Measurements from ENCODE around the gene ABCA1.

ABCA1 gene, protein sequence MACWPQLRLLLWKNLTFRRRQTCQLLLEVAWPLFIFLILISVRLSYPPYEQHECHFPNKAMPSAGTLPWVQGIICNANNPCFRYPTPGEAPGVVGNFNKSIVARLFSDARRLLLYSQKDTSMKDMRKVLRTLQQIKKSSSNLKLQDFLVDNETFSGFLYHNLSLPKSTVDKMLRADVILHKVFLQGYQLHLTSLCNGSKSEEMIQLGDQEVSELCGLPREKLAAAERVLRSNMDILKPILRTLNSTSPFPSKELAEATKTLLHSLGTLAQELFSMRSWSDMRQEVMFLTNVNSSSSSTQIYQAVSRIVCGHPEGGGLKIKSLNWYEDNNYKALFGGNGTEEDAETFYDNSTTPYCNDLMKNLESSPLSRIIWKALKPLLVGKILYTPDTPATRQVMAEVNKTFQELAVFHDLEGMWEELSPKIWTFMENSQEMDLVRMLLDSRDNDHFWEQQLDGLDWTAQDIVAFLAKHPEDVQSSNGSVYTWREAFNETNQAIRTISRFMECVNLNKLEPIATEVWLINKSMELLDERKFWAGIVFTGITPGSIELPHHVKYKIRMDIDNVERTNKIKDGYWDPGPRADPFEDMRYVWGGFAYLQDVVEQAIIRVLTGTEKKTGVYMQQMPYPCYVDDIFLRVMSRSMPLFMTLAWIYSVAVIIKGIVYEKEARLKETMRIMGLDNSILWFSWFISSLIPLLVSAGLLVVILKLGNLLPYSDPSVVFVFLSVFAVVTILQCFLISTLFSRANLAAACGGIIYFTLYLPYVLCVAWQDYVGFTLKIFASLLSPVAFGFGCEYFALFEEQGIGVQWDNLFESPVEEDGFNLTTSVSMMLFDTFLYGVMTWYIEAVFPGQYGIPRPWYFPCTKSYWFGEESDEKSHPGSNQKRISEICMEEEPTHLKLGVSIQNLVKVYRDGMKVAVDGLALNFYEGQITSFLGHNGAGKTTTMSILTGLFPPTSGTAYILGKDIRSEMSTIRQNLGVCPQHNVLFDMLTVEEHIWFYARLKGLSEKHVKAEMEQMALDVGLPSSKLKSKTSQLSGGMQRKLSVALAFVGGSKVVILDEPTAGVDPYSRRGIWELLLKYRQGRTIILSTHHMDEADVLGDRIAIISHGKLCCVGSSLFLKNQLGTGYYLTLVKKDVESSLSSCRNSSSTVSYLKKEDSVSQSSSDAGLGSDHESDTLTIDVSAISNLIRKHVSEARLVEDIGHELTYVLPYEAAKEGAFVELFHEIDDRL (N-terminal part only)
- 295 to 1,095 (median 635) reads per million in 17 experiments for total RNA-seq

DNA sequence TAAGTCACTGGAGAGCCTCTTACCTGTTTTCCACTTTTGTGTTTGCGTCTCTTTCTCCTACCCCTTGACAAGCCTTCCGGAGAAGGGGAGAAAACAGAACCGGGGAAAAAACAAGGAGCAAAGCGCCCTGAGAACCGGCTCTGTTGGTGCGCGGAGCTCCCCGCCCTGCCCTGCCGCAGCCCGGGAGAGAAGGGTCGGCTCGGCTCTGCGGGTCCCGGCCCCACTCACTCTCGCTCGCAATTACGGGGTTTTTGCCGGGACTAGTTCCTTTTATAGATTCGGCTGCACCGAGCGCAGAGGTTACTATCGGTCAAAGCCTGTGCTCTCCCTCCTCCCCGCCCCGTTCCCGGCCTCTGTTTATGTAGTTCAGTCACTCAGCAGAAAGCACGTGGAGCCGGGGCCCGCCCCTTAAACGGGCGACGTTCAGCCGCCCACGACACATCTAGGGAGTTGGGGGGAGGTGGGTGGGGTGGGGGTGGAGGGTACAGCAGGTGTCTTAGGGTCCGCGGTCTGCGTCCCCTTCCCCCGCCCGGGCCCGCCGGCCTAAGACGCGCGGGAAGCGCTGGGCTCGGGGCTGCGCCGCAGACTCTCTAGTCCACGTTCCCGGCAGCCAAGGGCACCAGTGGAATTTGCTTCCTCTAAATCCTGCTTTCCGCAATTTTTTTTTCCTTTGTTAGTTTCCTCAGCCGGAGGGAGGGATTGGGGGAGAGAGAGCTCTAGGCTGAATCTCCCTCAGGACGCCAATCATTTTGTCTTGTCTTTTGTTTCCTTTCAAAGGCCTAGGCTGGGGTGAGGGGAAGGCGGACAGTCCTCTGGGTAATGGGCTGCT, at the start of gene ABCA1:
Gene ABCA1 (minus strand): TSS at position 244 of the 829 bp plus-strand sequence. CDS start 24,476 bp downstream, outside the sequence.
- DNase-seq = peak; percentile 95 to 96 (median 95)

DNA sequence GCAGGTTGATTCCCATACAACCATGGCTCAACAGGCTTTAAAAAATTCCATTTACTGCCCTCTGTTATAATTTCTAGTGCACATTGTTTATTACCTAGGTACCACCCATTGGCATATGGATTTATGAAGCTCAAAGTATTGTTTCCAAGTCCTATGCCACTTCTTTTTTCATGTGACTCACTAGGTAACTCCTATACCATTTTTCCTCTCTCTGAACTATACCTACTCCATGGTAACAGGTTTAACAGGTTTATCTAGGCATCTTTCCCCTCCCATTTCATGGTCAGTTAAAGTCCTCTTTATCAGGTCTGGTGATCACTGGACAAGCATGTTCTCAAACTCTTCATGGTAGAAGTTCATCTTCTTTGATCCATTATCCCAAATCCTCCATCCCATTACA, 49.6 kb upstream of the ABCA1 start:
- DNase-seq = no peak

DNA sequence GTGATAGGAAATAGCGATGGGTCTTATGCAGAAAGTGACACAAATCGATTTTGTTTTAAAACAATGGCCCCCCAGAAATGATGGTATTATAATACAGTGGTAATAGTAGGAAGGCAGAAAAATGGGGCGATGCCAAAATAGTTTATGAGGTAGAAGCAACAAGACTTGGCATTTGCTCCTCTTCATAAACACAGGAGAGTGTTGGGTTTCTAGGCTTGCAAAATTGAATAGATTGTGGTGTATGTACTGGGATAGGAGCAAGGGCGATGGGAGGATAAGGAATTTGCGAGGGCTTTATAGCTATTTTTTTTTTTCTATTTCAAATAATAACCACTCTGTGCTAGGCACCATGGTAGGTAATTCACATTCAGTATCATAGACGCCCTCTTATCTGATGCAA, 49.2 kb upstream of the ABCA1 start:
- DNase-seq = no peak

DNA sequence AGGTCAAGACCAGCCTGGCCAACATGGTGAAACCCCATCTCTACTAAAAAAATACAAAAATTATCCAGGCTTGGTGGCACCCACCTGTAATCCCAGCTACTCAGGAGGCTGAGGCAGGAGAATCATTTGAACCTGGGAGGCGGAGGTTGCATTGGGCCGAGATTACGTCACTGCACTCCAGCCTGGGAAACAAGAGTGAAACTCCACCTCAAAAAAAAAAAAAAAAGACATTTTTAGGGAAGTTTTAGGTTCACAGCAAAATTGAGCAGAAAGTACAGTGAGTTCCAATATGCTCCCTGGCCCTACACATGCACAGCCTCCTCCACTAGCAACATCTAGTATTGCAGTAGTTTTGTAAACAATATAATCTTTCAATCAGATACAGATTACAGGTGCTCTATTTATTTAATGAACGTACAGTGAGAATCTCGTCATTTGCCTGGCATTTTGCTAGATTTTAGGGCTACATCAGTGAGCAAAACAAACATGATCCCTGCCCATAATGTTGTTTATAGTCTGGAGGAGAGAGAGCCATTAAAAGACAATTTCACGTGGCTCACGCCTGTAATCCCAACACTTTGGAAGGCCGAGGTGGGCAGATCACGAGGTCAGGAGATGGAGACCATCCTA, 48.1 kb upstream of the ABCA1 start:
- DNase-seq = peak in 2 of 4 experiments; percentile 50

DNA sequence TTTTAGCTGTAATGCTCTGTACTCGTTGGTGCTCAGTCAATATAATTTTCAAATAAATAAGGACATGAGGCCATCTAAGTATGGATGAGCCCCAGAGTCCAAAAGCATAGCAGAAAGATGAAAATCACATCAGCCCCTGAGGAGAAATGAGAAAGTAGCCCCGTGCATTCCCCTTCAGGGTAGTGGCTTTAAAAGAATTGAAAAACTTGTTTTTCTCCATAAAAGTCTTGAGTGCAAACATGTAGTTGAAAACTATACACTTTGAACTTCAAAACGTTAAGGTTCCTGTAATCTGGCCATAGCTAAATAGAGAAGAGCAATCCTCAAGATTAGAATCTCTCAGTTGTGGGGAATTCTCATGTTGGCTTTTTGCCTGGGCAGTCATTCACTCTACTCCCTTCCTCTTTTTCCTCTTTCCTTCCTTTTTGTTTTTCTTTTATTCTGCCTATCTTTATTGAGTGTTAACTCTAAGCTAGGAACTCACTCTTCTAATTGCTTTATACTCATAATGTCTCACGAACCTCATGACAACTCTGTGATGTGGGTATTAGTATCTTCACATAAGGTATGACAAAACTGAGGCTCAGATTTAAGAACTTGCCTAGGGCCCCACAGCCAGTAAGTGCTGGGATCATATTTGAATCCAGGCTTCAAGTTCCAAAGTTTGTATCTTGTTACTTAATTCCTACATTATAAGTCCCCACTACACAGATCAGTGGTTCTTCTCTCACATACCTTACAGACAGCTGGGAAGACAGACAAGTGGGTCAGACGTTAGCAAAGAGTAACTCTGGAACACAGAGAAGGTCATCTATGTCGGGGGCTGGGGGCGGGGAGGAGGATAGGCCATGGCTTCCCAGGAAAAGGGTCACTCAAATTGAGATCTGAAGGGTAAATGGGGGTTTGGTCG, 46.4 kb upstream of the ABCA1 start:
- DNase-seq = peak in 2 of 4 experiments; percentile 38 to 39

DNA sequence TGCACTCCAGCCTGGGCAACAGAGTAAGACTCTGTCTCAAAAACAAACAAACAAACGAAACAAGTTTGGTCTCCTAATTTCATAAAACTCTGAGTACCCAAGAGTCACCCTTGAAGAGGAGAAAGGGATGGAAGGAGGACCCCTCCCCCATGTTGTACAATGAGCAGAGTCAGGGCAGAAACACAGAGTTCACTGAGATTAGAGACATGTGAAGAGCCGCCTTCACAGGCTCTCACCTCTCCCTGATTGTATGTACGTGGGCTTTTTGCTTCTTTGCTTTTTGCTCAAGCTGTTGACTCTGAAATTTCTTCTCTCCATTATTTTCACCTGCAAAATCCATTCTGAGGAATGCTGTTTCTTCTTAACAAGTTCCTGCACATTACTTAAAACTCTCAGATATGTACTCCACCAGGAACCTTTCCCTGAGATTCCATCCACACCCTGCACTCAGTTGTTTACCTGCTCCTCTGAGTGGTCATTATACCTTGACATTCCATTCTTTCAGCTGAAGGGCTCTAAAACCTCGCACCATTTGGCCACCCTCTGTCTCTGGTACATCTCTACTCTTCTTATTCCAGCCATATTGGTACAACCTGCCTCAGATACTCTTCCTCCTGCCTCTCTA, 44.4 kb upstream of the ABCA1 start:
- DNase-seq = no peak

DNA sequence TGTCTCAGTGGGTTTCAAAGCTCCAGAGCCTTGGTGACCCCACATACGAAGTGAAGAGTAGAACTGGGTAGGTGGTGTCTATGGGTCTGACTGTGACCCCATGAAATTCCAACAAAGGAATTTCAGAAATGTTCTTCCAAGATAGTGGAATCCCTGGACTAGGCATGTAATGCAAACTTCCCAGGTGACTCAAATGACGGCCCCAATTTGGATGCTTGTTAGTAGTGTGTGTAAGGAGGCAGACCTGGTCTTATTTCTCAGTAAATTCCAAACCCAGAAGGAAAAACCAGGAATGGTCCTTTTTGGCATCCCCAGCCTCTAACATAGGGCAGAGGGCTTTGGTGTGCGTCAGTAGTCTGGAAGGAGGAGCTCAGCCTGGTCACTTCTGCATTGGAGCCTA, 43.6 kb upstream of the ABCA1 start:
- no peak for DNase-seq

DNA sequence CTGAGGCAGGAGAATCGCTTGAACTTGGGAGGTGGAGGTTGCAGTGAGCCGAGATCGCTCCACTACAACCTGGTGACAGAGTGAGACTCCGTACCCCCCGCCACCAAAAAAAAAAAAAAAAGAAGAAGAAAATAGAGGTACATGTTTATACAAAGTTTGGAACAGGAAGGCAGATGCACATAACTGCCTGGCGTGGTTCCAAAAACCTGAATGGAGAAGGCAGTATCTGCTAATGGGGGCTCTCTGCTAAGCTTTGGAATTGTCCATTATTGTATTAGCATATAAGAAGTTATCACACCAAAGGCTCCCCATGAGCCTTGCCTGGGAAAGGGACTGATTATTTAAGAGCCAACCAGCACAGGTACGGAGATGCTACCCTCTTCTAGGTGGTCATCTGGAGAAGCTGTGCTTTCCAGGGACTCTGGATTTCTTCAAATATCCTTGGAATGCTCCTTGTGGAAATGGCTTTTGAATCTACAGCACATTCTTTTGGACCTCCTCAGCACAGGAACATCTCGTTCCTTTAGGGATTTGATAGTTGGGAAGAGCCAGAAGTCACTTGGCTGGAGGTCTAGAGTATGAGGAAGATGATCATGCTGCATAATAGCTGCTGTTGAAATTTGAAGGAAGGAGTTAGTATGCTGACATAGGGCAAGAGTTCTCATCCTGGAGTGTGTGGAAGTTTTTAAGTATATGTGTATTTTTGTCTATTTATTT, 42.5 kb upstream of the ABCA1 start:
- no peak for DNase-seq

DNA sequence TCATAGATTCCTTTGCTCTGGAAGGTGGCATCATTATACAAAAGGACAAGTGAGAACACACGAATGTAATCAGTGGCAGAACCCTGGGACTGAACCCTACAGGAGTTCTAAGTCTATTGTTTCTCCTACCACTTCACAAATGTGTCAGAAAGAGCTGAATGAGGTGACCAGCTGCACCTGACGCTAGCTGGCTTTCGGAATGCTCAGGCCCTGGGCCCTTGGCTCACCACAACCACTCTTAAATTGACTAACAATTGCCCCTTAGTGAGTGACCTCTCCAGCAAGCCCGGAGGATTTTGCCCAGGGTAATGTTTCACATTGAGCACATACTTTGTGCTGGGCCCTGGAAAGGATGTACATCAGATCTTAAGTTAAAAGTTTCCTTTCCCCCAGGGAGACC, 41.2 kb upstream of the ABCA1 start:
- DNase-seq = no peak

DNA sequence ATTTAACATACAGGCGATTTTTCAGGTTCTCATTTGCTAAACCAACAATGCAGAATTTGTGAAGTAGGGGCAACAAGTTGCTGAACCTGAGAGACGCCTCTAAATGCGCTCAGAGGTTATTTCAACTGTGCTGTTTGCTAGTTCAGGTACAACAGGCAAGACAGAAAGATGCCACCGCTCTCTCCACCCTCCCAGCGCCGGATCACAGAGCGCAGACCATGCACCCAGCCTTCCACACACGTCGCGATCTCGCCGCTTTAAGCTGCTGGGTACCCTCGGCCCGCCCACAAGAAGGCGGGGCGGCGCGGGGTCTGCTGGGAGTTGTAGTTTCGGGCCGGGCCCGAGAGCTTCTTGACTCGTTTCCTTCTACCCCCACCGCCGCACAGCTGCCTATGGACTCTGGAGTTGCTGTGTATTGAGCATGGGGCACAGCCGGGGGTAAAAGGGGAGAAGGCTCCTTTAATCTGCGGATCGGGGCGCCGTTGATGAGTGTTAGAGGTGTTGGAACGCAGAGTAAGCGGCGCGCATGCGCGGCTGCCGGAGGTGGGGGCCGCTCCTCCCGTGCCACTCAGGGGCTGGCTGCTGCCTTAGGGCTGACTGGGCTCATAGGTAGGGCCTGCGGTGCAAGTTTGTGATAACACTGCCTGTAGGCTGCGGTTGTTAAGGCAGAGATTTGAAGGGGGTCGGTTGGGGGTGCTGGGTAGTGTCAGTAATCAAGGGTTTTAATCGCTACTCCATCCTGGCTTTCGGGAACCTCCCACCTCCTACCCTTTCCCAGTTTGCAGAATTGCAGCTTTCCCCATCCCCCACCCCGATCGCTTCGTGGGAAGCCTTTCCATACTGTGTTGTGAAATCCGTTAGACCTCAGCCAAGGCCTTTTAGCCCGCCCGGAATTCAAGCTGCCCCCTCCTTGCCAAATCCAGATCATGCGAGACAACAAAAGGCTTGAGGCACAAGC, 40.3 kb upstream of the ABCA1 start:
- peak; percentile 92 to 95 (median 94) for DNase-seq

DNA sequence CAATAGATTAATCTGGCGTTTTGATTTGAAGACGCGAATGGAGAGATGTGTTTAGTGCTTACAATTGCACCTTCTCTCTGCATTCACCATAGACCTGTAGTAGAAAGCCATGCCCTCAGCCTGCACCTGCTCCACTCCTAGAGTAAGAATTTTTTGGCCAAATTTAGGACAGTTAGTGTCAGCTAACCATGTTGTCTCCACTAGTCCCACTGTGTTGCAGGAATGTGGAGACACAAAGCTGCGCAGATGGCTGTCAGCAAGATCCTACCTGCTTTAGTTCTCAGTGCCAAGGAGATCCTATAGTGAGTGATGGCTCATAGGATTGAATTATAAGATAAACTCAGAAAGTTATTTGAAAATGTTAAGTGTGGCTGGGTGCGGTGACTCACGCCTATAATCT, 35.1 kb upstream of the ABCA1 start:
- no peak for DNase-seq

DNA sequence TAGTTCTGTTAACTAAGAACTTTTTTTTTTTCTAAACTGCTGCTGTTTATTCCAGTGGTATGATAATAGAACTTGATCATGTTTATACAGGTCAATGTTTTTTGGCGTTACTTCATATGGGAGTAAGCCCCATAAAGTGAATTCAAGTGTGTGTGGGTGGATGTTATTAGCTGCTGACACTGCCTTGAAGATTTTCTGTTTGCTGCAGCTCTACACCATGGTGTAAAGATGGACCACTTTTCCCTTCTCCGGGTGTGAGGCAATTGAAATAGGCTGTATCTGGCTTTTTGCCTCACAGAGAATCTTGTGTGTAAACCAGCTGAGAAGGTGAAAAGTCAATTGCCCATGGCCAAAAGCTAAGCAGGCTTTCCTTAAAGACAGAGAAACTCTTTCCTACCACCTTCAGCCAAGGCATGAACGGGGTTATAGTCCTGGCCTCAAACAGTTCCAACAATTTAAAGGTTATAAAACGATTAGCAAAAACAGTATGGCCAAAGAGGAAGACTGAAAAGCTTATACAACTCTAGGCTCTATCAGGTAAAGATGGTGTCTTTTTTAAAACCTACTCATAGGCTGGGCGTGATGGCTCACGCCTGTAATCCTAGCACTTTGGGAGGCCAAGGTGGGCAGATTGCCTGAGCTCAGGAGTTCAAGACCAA, 33.9 kb upstream of the ABCA1 start:
- DNase-seq = peak in 1 of 4 experiments; percentile 11

DNA sequence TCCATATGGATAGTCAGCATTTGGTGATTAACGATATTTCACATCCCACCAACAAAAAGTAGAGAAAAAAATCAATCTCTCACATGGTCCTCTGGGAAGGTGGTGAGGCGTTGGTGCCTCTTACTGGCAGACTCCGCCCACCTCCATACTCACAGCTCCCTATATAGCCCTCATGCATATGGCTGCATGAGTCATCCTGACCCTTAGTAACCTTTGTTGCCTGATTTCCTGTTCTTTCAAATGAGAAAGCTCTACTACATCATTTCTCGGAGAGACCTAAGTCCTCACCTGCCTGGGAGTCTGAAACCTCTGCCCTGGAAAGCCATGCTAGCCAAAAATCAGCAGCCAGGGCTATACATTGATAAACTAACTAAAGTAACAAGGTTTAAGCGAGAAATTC, 33.3 kb upstream of the ABCA1 start:
- peak; percentile 75 to 93 (median 88) for DNase-seq

DNA sequence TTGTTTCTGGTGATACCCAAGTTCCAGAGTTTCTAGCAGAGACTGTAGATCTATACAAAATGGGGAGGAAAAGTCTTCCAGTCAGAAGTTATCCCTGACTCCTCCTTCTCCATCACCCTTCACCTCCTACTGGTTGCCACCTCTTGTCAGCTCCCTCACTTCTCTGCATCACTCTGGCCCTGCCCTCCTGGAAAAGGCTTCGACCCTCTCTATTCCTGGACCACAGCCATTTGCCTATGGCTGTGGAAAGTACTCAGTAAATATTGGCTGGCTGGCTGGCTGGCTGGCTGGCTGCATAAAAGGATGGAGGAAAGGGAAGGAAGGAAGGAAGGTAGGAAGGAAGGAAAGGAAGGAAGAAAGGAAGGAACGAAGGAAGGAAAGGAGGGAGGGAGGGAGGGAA, 32.7 kb upstream of the ABCA1 start:
- DNase-seq = no peak

DNA sequence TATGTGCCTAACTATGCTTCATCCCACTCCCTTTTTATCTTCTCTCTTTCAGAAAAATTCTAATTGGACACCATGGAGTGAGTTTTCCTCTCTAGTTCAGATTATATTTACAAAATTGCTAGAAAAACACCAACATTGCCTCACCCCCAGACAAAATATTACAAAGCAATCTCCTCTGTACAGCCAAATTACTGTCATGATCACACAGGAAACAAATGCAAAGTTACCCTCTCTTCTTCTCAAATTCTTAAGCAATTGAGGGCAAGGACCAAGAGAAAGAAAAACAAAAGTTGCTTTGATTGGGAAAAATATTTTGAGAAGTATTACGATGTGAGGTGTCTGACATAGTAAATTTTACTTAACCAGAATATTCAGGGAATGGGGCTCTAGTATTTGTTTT, 30.8 kb upstream of the ABCA1 start:
- DNase-seq = peak in 2 of 4 experiments; percentile 12 to 36

DNA sequence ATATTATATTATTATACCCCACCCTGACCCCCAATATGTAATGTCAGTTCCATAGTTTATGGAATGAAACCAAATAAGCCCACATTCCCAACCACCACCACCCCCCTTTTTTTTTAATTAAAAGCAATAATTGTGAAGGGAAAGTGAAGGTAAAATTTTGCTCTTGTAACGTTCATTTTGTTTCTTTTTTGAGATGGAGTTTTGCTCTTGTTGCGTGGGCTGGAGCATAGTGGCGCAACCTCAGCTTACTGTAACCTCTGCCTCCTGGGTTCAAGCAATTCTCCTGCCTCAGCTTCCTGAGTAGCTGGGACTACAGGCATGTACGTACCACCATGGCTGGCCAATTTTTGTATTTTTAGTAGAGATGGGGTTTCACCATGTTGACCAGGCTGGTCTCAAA, 30.1 kb upstream of the ABCA1 start:
- peak in 1 of 4 experiments; percentile 21 for DNase-seq

DNA sequence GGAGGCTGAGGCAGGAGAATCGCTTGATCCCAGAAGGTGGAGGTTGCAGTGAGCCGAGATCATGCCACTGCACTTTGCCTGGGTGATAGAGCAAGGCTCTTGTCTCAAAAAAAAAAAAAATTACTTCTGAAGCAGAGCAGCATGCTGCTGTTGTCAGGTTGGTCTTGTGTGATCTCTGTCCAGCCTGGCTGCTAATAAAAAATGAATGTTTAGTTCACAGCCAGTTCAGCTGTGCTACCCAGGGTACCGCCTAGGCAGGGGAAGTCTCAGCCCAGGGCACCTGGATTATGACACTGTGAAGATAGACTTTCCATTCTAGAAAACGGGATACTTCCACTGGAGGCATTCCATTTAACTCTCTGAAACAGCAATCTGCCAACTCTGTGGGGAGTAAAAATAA, 23.5 kb upstream of the ABCA1 start:
- DNase-seq = no peak

Data from suppressor macrophage (primary cell).